ENCODE data around the gene PNISR.
"Not testable (repeated sequence)": the region's sequence is repeated elsewhere in the genome, so short reads cannot be mapped to it uniquely, and the experiment has no call there.

PNISR gene, protein sequence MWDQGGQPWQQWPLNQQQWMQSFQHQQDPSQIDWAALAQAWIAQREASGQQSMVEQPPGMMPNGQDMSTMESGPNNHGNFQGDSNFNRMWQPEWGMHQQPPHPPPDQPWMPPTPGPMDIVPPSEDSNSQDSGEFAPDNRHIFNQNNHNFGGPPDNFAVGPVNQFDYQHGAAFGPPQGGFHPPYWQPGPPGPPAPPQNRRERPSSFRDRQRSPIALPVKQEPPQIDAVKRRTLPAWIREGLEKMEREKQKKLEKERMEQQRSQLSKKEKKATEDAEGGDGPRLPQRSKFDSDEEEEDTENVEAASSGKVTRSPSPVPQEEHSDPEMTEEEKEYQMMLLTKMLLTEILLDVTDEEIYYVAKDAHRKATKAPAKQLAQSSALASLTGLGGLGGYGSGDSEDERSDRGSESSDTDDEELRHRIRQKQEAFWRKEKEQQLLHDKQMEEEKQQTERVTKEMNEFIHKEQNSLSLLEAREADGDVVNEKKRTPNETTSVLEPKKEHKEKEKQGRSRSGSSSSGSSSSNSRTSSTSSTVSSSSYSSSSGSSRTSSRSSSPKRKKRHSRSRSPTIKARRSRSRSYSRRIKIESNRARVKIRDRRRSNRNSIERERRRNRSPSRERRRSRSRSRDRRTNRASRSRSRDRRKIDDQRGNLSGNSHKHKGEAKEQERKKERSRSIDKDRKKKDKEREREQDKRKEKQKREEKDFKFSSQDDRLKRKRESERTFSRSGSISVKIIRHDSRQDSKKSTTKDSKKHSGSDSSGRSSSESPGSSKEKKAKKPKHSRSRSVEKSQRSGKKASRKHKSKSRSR

DNA sequence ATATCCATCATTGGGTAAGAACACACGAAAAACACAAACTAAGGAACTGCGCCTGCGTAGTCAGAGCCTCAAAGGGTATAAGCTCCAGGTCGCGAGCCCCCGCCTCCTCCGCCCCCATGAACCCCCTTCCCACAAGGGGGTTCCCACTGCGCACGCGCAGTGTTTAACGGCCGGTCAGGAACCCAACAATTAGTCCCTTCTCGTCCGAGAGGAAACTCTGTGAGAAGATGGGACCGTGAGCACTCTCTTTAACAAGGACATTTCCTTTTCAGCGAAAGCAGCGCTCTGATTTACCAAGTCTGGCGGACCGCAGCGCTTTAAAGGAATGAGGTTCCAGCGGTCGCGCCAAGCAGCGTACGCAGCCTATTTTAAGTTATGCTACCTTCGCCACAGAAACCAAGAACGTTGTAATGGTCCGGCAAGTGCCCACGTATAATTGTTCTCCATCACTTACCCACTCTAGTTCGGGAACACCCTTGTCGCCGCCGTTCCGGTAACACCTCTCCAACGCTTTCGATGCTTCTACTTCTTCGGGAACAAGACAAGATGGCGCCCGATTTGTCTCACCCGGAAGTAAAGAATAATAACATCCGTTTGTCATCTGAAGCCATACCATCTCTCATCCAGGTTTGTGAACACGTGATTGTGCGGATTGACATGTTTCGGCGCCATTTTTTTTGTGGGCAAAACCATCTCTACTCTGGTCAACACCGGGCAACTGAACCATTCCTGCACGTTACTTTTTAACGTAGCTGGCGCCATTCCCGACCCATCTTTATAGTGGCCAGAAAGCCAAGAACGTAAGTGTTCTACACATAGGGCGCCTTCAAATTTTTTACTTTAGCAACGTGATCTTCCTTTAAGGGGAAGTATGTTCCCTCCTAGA lies at the start of gene PNISR:
TSS of gene PNISR (minus strand) at position 548 of the 886 bp plus-strand sequence. CDS start 10,649 bp downstream, outside the sequence.
- peak; percentile 99 for DNase-seq

DNA sequence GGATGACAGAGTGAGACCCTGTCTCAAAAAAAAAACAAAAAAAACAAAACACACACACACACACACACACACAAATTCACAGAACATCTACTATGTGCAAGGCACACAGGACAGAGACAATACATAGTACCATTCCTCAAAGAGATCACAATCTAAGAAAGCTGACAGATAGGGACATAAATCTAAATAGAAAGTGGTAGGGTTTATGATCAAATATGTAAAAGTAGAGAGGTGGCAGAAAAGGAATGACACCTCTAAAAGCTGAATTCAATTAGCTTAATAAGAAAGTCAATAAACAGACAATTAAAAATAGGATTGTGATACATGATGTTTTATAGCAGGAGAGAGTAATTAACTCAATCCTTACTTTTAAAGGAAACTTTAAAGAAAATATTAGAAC lies 48.6 kb upstream of the PNISR start:
- no peak for DNase-seq

DNA sequence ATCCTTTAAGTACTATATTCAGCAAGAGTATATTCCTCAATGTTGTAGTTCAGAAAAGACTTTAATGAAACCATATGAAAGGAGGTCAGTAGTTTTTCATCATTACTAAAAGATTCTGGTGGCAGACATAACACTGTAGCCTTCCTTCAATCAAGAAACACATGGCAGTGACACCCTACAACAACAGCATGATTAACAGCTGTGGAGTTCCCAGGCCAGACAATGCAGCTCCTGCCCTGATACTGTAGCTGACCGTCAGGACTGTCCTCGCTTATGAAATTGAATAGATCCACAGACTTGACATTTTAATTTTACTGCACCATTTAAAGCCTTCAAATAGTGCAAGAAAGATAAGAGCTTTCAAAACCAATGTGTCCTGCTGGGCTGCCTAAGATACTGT lies 46.5 kb upstream of the PNISR start:
- no peak for DNase-seq

DNA sequence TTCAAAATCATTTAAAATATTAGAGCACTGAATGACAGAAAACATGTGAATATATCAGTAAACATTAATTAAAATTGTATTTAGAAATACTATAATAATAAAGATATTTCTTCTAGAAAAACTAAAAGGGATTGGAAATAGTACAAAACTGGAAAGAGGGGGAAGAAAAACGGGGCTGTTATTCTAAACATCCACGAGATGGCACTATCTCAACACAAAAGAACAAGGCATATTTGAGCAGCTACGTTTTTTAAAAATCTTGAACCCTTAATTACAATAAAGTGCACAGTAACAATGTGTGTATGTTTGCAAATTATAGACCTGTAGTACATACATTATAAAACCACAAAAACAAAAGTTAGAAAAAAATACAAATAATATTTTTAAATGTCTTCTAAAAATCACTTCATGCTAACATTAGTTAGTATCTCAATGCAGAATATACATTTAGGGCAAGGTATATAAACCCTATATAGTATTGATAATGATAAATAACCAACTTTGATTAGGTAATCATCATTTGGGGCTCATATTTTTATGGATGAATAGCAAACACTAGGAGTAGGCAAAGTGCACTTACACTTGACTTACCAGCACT lies 42.5 kb upstream of the PNISR start:
- DNase-seq: peak; percentile 78

DNA sequence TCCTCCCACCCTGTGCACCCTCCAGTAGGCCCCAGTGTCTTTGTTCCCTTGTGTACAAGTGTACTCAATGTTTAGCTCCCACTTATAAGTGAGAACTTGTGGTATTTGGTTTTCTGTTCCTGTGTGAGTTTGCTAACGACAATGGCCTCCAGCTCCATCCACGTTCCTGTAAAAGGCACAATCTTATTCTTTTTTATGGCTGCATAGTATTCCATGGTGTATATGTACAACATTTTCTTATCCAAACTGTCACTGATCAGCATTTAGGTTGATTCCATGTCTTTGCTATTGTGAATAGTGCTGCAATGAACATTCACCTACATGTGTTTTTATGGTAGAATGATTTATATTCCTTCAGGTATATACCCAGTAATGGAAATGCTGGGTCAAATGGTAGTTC lies 34.0 kb upstream of the PNISR start:
- DNase-seq: not testable (repeated sequence)

DNA sequence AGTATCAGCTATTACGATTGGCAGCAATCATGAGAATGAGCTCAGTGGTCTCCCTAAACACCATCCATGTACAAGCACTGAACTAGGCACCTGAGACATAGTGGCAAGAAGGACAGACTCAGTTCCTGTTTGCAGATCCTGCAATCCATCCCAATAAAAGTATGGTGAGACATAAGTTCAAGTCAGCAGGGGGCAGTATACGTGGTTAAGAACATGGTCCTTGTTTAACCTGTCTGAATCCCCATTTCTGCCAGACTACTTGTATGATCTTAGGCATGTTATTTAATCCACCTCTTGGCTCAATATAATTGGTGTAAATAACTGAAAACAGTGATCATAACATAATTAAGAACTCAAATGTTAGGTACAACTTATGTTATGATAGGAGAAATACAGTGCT lies 33.2 kb upstream of the PNISR start:
- peak; percentile 70 for DNase-seq

DNA sequence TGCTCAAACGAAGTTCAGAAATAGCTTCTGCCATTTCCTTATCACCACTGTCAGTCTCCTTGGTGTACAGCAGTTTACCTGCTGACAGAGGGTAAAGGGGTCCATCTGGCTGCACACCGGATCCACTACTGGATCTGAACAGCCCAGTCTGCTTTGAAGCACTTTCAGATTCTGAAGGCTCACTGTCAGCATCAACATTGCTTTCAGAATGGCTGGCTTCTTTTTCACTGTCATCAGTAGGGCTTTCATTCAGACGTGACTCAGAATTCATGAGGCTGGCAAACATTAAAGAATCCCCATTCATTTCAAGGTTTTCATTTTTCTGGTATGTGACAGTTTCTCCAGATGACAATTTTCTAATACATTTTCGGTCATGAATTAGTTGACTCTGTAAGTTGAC lies 21.0 kb upstream of the PNISR start:
- DNase-seq: no peak

DNA sequence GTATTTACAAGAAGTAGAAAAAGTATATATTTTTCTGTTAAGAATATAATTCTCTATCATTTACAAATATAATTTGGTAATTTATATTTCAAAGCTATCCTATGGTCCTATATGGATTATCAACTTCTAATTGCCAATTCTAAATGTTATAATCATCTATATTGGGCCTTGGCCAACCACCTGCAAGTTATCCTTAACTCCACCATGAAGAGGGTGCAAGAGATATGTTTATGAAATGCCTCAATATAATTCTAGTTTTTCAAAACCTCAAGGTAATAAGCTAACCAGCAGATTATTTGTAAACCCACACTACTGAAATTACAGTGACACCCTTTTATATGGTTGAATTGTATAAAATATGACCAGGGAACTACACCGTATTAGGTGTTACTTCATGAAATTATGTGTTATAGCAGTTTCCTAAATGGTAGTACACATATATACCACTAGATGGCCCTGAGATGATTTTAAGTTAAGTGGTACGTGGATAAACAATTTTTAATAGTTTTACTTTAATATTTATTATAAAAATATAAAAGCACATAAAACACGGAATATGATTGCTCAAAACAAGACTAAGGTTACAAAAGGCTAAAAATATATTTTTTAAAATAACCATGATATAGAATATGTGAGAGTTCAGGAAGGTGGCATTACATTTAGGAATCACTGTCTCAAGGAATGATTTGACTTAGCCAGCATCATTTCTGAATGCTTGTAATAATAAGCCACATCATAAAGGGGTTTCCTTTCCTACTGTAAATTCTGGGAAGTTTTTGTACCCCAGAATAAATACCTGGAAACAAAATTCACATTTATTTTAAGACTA lies 9.8 kb upstream of the PNISR start:
- DNase-seq: peak; percentile 68

DNA sequence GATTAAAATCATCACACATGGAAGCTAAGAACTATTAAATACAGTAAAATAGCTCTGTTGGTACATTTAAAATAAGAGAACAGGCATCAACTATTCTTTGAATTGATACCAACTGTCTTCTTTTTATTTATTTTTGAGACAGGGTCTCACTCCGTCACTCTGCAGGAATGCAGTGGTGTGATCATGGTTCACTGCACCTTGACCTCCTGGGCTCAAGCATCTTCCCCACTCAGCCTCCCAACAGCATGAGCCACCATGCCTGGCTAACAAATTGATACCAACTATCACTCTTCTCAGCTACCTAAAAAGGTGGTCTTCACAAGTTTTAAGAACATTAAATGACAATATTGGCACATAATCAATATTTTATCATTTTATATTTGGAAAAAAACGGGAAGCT lies 7.8 kb upstream of the PNISR start:
- DNase-seq: no peak

DNA sequence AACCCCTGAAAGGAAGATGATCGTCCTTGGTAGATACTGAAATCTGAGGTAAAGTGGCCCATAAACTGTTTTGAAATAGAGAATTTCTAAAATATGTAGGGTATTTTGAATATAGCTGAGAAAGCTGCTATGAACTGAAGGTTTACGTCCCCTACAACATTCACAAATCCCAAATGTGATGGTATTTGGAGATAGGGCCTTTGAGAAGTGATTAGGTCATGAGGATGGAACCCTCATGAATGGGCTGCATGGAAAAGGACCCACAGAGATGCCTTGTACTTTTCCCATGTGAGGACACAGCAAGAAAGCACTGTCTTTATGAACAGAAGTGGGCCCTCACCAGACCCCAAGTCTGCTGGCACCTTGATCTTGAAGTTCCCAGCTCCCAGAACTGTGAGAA lies 6.8 kb upstream of the PNISR start:
- DNase-seq: no peak

DNA sequence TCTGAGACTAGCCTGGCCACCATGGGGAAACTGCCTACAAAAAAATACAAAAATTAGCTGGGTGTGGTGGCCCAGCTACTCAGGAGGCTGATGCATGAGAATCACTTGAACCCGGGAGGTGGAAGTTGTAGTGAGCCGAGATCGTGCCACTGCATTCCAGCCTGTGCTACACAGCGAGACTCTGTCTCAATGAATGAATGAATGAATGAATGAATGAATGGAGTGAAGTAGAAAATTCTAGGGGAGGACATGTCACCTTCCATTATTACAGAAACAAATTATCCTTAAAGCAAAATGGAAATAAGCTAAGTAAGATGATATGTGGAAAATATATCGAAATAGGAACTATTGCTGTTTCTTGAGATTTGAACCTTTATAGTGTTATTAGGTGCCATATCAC lies 2.9 kb upstream of the PNISR start:
- no peak for DNase-seq

DNA sequence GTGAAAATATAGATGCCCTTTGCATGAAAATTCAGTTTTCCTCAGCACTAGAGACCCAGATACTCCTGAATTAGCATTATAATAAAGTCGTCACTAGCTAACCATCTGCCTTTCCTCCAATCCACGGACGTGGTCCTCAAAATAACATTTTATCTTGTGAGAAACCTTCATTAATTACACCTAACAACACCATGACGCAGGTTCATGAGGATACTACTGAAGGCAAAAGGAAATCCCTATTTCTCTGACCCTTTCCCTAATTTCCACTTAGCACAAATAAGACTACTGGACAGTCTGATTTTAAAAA lies 1.3 kb upstream of the PNISR start:
- DNase-seq: no peak

DNA sequence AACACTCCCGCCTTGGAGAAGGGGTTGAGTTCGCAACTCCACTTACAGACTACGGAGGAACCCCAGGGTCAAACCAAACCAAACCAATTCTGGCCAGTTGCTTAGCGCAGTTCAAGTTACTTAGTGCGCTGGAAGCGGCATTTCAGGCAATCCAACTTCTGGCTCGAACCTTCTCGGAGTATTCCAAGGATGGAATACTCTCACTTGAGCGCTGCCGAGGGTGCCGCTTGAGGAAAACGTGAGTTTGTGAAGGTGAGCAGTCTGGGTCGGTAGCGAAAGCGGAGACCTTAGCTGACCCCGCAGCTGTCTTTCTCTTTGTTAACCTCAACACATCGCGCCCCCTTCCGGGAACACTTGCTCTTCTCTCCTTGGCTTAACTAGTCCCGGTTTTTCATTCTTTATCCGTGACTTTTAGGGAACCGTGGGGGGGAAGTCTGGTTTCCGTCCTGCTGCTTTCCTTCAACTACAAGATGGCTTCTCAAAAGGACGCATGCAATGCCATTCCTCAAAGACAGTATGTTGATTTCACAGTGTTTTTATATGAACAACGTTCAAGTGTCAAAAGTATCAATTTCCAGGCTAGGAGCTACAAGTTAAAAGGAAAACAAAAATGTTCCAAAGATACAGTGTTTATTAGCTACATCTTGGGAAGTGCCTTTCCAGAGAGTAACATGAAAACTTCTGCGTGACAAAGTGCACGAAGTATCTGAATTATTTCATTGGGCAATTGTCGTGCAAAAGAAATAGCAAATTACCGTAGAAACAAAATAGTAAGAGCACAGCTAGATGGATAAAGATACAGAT lies 741 bp upstream of the PNISR start:
- peak; percentile 95 for DNase-seq

DNA sequence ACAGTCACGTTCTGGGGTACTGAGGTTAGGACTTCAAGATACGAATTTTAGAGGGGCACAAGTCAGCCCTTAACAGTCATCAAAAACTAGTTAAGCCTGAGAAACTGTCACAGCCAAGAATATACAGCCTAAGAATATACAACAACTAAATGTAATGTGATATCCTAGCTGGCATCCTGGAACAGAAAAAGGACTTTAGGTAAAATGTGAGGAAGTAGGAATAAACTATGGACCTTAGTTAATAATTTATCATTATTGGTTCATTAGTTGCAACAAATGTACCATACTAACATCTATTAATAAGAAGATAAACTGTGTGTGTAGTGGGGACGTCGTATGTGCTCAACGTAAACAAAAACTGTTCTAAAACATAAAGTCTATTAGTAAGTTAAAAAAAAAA lies 1.1 kb downstream of the PNISR start:
- no peak for DNase-seq

DNA sequence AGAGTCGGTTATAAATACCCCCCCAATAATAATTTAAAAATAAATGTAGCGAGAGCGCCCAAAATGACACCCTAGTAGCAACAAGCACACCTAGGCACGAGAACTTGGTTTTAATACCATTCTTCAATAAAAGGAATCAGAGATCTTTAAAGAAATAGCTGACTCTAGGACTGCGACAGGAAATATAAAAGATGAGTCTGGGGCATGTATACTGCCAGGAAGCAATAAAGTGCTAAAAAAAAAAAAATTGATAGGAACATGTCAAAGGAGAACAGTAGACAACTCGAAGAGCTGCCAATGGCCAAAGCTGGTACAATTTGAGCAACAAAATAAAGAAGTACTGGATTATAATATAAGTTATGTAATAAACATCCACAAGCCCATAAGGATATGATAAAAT lies 2.2 kb downstream of the PNISR start:
- DNase-seq: no peak

DNA sequence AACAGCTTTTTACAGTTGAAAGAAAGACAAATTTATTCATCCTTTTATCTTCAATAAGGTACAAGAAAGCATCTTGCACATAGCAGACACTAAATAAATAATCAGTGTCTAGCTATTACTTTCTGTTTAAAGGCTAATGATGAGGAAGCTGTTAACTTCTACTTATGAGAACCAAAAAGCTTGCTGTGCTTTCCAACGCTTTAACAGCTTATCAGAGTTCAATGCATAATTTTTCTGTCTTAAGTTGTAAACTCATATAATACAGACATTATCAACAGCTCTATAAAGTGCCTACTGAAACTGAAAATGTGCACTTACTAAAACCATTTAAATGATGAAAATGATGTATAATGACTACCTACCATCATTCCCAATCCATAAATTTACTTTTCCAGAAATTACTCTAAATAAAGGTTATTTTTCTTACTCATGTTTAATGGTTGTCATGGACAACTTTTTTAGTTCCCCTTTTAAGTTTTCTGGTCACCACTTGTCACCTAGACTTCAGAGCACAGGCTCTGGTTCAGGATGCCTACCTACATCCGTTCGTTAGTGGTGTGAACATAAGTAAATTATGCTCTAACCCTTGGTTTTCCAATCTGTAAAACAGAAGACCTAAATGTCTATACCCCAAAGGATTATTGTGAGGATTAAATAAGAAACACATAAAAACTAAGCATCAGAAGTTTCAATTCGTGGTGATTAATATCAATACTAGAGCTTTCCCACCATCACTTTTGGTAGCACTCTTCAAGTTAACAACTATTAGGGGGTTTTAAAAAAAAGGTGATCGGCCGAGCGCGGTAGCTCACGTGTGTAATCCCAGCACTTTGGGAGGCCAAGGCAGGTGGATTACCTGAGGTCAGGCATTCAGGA lies 8.0 kb downstream of the PNISR start:
- DNase-seq: no peak

DNA sequence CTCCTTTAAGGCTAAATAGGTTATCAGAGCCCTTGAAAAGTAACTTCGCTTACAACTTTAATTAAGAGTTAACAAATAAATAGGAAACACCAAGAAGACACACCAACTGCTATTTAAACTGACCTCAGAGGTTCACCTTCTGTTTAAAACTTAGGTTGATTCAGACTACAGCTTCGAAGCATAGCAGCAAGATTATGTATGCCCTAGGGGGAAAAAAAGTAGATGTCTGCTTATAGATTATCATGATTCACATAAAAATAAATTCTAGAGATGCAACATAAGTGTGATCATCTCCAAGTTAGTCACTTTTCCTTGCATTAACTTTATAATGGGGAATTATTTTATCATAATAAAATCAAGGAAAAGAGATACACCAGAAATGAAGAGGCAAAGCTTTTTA lies 8.9 kb downstream of the PNISR start:
- no peak for DNase-seq

DNA sequence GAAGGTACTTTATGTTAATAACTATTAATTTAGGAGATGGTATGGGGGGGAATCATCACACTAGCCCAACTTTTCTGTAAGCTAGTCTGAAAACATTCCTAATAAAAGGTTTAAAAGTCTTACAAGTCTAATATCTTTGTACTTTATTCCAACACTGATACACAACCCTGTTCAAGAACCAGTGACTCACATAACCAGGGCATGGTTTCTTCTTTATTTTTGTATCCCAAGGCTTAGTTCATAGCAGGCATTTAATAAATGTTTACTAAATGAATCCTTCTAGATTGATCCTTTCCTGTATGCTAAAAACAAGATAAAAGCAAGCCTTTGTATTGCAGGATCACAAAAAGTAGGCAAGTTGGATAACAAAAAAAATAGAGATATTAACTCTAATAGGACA lies 9.7 kb downstream of the PNISR start:
- no peak for DNase-seq

DNA sequence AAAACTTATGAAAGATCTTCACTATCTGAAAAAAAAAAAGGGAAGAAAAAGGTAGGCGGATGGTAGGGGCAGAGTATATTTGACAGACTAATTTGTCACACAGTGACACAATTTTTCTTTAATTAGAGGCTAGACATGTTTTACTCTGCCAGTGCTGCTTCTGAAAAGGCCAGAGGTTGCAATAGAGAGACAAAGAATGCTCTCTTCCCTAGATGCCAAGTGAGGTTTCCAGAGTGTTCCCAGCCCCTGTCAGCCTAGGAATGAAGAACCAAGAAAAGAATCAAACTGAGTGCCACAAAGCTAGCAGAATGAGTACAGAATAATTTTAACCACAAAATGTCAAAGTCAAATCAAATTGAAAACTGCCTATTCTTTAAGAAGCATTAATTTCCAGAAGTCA lies 13.0 kb downstream of the PNISR start:
- DNase-seq: no peak

DNA sequence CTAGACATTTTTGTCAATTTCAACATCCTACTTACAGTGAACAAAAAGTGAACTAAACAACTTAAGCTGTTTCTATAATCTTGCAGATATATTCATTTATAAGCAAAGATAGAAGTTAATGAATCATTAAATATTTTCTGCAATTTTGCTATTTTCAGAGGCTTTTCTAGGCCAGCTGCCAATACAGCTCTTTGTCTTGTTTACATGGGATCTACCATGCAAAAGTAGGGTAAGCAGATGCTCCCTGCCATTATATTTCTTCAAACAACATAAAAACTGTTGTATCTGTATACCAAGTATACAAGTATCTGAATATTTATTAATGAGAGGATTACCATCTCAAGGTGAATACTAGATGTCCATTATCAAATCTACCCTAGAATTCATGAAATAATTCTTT lies 15.4 kb downstream of the PNISR start:
- DNase-seq: no peak
